Measurements from ENCODE around the gene ALDOC. TPM values are rescaled to one million over a fixed set of nuclear protein-coding genes. Genes with fewer than 3 reads are reported as not detected.

ALDOC gene
- total RNA-seq, 4 donors from 2014 or later = 21.6 to 49.5 (median 27.5) TPM

DNA sequence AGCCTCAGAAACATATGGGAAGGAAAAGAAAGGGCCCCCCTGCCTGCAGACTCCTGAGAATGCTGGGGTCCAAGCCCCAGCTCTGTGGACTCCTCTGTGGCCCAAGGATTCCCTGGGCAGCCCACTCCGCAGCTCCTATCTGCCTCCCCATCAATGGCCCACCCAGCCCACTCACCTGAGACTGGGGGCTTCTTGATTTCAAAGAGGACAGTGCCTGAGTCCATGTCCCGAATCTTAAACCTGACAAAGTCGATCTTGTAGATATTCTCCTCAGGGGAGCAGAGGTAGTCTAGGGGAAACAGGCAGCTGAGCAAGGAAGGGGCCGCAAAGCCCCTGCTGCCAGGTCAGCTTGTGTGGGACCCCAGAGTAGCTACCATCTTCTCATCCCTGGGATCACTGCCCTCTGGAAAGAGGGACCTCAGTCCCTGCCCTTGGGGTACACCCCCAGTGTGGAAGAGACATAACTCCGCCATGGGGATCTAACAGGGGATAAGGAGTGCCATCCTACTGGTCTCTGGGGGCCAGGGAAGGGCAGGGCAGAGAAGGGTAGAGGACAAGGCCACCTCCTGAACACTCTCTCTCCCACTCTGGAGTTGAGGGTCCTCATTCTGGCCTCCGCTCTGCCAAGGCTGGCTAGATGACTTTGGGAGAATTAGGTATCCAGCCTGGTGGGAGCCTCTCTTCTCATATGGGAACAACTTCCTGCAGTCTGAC is 28.1 kb downstream of the ALDOC start:
- Histone ChIP-seq H3K27ac (replicated peaks in 1 of 4) (no peak overlapping the region), H3K27me3 (no peaks in the 10 kb centered on the region), H3K4me1 (peaks cover 16 to 46% (median 35%) of the 10 kb centered on the region in 4 donors), H3K4me3 (no peak overlapping the region), H3K9me3 (no peaks in the 10 kb centered on the region), H3K36me3 (peaks cover 0 to 21% (median 16%) of the 10 kb centered on the region in 4 donors)
- no peak for TF ChIP-seq EP300 (IDR thresholded peaks at IDR 0.05)
- TF ChIP-seq POLR2A (IDR thresholded peaks at IDR 0.05; ENCODE audit: low read depth) = no peak
- TF ChIP-seq, protein P1, sequence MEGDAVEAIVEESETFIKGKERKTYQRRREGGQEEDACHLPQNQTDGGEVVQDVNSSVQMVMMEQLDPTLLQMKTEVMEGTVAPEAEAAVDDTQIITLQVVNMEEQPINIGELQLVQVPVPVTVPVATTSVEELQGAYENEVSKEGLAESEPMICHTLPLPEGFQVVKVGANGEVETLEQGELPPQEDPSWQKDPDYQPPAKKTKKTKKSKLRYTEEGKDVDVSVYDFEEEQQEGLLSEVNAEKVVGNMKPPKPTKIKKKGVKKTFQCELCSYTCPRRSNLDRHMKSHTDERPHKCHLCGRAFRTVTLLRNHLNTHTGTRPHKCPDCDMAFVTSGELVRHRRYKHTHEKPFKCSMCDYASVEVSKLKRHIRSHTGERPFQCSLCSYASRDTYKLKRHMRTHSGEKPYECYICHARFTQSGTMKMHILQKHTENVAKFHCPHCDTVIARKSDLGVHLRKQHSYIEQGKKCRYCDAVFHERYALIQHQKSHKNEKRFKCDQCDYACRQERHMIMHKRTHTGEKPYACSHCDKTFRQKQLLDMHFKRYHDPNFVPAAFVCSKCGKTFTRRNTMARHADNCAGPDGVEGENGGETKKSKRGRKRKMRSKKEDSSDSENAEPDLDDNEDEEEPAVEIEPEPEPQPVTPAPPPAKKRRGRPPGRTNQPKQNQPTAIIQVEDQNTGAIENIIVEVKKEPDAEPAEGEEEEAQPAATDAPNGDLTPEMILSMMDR (IDR thresholded peaks at IDR 0.05) = no peak
- no peak for TF ChIP-seq POLR2AphosphoS5 (IDR thresholded peaks at IDR 0.05)
- intact Hi-C loops (cut with DNase I) = loop anchor here (5.0 kb wide), 1 partner anchor 64 kb away; the partner anchor contains the start of gene RSKR
- 87% methylated on average over 6 of the region's 6 CpGs for WGBS
- DNase-seq (ENCODE audit: extremely low spot score) = no peak

DNA sequence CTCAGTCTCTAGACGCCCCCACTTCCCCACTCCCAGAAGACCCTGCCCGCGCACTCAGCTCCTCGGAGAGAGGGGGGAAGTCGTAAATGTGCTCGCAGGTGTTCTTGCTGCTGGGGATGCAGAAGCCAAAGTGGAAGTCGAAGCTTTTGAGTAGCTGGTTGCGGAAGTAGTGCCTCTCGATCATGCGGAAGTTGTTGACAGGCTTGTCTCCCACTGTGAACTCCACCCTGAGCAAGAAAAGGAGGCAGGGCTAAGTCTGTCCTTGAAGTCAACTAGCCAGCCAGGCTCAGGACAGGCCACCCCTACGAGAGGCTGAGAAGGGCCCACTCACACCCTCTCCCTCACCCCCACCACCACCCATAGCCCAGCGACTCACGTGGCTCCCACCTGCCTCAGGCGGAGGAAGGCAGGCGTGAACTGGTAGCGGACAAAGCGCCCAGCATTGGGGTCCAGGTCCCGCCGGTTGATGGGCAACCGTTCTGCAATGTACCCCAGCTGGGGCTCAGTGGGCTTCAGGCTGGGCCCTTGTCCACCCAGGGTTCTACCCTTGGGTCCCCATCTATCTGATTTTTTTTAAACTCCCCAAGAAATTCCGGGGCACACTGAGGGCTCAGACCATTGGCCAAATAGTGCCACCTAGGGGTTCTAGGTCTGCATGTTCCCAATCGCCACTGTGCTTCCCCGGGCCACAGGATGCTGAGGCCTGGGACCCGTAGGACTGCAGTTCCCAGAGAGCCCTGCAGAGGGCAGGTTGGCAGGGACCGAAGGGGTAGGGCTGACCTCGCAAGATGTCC is 28.9 kb downstream of the ALDOC start:
- H3K27me3 ChIP-seq = no peaks in the 10 kb centered on the region
- no peak for DNase-seq (ENCODE audit: extremely low spot score)
- H3K4me3 ChIP-seq = no peak overlapping the region
- intact Hi-C loops (cut with DNase I) = loop anchor here (5.0 kb wide), 1 partner anchor 64 kb away; the partner anchor contains the start of gene RSKR
- H3K9me3 ChIP-seq = no peaks in the 10 kb centered on the region
- TF ChIP-seq EP300 (IDR thresholded peaks at IDR 0.05) (no peak), POLR2A (IDR thresholded peaks at IDR 0.05; ENCODE audit: low read depth) (no peak), POLR2AphosphoS5 (IDR thresholded peaks at IDR 0.05) (no peak)
- TF ChIP-seq, protein P1 (IDR thresholded peaks at IDR 0.05) = peak; percentile 81 to 93 (median 84)
- H3K36me3 ChIP-seq = peaks cover 0 to 19% (median 15%) of the 10 kb centered on the region in 4 donors
- H3K4me1 ChIP-seq = peaks cover 15 to 42% (median 33%) of the 10 kb centered on the region in 4 donors
- no peak overlapping the region for H3K27ac ChIP-seq (replicated peaks in 1 of 4)
- 66% methylated on average over 18 of the region's 26 CpGs for WGBS

DNA sequence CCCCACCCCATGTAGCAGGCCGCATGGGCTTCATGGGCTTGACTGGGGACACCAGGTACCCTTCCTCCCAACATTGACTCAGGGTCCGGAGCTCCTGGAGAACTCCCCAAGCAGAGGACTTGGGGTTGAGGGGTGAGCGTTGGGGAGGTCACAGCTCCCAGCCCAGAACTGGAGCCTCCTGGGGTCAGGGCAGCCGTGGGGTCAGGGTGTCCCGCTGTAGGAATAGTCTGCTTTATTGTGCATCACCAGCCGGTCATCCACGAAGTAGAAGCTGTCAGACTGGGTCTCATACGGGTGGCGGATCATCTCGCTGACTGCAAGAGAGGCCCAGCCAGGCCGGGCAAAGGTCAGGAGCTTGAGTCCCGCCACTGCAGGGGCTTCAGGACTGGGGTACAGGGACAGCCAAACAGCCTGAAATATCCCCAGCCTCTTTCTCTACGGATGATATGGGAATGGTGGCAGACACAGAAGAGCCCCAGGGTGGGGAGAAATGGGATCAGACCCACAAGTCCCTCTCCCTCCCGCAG is 29.5 kb downstream of the ALDOC start:
- H3K4me3 ChIP-seq = no peak overlapping the region
- TF ChIP-seq POLR2A (IDR thresholded peaks at IDR 0.05; ENCODE audit: low read depth) (no peak), POLR2AphosphoS5 (IDR thresholded peaks at IDR 0.05) (no peak)
- TF ChIP-seq, protein P1 (IDR thresholded peaks at IDR 0.05) = no peak
- no peaks in the 10 kb centered on the region for H3K27me3 ChIP-seq
- H3K4me1 ChIP-seq = peaks cover 12 to 38% (median 28%) of the 10 kb centered on the region in 4 donors
- intact Hi-C loops (cut with DNase I) = loop anchor here (5.0 kb wide), 1 partner anchor 65 kb away; the partner anchor contains the start of gene RSKR
- peaks cover 0 to 19% (median 15%) of the 10 kb centered on the region in 4 donors for H3K36me3 ChIP-seq
- DNase-seq (ENCODE audit: extremely low spot score) = no peak
- 92% methylated on average over 7 of the region's 14 CpGs for WGBS
- H3K27ac ChIP-seq (replicated peaks in 1 of 4) = no peak overlapping the region
- no peaks in the 10 kb centered on the region for H3K9me3 ChIP-seq

DNA sequence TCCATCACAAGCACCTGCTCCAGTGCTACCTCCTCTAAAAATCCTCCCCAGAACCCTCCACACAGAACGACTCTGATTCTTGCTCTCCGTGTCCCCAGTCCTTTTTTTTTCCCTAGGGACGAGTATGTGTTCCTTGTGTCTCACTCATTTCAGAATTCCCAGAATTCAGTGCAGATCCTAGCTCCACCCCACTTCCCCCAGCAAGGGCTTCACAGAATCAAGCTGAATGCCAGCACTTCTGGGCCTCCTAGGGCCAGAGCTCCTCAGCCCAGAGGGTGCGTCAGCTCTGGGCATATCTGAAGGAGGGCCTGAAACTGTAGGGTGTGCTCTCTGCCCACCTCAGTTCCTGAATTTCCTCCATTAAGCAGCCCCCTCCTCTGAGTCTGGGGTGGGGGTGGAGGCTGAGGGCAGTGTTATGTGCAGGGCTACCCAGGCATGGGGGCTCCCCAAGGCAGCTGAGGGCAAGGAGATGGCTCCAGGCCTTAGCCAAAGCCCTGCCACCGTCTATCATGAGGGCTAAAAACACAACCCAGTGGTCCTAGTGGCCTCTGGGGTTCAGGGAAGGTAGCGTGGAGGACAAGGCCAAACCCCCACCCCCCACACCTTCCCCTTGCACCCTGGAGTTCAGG is 30.8 kb downstream of the ALDOC start:
- Histone ChIP-seq H3K27me3 (no peaks in the 10 kb centered on the region), H3K9me3 (no peaks in the 10 kb centered on the region), H3K4me3 (no peak overlapping the region), H3K4me1 (peaks cover under 1 to 25% (median 15%) of the 10 kb centered on the region in 4 donors), H3K27ac (replicated peaks in 1 of 4) (no peak overlapping the region), H3K36me3 (peaks cover 0 to 19% (median 15%) of the 10 kb centered on the region in 4 donors)
- intact Hi-C loops (cut with DNase I) = loop anchor here (5.0 kb wide), 1 partner anchor 66 kb away; the partner anchor contains the start of gene RSKR
- TF ChIP-seq POLR2A (IDR thresholded peaks at IDR 0.05; ENCODE audit: low read depth) (no peak), EP300 (IDR thresholded peaks at IDR 0.05) (no peak), POLR2AphosphoS5 (IDR thresholded peaks at IDR 0.05) (no peak)
- TF ChIP-seq, protein P1 (IDR thresholded peaks at IDR 0.05) = no peak
- 71% methylated on average over 6 of the region's 6 CpGs for WGBS
- DNase-seq (ENCODE audit: extremely low spot score) = no peak

Data from esophagus muscularis mucosa (tissue), 4 donors.